Stimulated activated CD4-positive, alpha-beta T cell treated with anti-CD3 and anti-CD28 coated beads, Interleukin-15, amount 100 ng/mL, for 48 hours (primary cell): ENCODE measurements around the gene CD44.

Experiments used
- DNase-seq, 2 donors: peaks; one replicate each; pipeline ENCODE4 v3.0.0-alpha.2; 2020; ENCODE audit warnings: low read depth in 2 of 2

Gene CD44

DNA sequence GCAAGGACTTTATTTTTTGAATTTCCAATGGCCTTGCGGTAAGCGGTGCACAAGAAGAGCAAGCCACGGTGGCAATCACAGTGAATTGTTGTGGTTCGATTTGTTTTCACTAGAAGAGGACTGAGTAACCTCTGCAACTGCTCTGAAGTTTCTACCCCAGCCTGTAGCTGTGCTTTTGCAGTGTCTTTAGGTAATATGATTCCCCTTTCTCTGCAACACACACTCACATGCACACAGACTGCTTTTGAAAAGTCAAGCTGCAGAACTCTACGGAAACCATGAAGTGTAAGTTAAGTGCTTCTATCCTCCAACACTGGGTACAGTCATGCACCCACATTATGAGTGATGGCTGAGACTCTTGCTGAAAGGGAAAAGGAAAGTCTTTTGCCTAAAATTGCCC is 38.4 kb downstream of the CD44 start:
- DNase-seq = peak in 1 of 2 donors; percentile 33

DNA sequence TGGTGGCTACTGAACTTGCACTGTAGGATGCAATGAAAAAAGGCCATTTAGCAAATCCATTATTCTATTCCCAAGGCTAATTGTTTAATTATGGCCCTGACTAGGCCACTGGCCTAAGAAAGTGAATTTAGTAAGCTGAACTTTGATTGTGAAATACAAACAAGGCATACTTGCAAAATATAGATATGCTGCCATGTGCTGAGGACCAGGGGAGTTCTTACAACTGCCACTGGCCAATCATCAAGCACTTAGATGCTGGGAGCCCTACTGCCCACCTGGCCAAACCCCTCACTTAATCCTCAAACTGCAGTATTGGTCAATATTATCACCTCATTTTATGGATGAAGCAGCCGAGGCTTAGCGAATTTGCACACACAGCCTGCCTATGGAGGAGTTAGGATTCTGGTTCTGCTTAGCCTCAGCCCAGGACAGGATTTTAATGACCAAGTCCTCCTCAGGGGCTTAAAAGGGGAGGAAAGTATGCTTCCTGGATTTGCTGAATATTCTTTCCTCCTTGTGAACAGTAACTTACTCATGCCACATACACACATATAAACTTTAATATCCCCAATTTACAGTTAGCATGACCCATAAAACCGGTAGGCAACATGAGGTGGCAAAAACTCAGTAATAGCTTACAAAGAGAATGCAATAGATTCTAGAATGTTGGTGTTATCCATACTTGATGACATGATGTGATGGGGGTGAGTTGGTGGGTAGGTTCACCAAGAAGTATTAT is 39.3 kb downstream of the CD44 start:
- no peak for DNase-seq

DNA sequence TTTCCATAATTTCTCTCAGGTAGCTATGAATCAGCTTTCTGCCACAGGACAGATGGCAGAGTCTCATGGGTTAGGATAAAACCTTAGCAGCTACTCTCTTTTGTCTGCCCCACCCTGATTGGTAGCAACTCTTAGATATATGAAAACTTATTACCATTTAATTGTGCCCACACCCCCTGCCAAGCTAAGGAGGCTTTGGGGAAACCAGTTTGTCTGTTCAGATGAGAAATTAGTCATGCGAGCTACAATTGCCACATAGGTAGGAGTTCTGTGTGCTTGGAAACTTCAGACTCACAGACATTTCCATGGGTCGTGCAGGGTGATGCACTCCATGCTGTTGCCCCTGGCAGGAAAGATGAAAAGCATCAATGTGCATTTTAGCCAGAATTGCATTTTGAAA is 39.9 kb downstream of the CD44 start:
- DNase-seq = no peak

DNA sequence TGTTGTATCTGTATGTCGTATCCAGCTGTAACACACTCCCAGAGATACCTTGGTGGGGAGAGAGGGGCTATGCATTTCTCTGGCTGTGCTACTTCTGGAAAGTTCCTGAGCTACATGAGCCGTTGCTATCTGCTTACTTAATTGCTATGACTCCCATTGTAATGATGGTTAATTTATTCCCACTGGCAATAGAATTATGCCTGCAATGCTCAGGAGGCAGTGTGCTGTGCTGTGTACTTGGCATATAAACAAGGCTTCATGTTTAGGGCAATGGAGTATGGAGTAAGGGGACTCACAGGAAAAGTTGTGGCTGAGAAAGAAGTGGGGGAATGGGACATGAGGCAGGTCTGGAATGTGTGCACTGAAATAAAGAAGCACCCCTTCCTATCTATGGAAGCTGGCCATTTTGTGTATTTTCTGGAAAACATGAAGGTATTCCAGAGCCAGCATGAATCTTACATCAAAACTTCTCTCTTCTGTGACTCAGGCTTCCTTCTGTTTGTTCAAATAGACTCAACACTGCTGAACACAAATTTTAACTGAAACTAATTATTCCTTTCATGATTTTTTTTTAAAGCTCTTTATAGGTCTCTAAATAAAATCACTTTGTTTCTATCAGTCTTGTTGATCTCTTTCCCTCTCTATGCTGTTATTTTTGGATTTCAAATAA is 40.6 kb downstream of the CD44 start:
- DNase-seq = no peak

DNA sequence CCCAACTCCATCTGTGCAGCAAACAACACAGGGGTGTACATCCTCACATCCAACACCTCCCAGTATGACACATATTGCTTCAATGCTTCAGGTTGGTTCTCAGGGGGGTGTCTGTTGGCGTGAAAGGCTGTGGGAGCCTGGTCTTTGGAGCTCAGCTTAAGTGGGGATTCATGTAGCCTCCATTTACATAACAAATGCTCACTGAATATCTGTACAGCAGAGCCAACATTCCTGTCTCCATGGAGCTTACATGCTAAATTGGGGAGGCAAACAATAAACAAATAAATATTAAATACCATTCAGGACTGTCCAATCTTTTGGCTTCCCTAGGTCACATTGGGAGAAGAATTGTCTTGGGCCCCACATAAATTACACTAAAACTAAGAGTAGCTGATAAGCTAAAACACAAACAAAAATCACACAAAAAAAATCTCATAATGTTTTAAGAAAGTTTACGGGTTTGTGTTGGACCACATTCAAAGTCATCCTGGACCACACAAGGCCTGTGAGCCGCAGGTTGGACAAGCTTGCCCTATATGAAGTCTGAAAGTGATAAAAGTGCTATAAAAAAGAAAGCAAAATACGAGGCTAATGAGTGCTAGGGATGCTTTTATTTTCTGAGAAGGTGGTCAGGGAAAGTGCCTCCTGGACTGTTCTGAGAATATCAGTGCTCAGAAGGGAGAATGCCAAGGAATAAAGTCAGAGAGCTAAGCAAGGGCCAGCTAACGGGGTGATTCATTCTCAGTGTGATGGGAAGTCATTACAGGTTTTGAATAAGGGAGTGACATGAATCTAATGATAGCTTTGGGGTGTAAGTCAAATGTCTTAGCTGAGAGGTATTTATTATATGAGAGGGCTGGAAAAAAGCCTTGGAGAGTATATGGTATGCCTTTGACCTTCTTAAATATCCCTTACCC is 41.6 kb downstream of the CD44 start:
- no peak for DNase-seq

DNA sequence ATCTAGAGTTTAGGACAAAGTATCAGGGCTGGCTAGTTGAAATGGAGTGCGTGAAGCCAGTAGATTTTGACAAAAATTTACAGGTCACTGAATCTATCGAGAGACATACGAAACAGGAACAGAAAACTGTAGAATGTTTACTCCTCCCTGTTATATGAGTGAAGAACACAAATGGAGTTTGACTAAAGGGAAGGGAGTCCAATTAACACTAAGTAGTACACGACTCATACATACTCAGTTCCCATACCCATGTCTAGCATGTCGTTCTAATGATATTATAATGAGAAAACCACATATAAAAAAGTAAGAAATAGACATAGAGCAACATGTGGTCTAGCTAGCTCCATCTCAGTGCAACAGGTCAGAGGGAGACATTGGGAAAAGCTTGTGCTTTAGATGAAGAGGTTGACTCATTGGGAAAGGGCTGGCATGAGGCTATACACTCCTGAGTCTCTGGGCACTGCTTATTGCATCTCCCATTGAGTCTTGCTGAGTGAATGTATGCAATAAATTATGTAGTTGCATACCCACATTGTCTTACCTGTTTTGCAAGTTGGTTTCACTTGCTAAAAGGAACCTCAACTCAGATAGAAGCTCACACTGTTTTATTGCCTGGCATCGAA is 43.5 kb downstream of the CD44 start:
- DNase-seq = no peak

DNA sequence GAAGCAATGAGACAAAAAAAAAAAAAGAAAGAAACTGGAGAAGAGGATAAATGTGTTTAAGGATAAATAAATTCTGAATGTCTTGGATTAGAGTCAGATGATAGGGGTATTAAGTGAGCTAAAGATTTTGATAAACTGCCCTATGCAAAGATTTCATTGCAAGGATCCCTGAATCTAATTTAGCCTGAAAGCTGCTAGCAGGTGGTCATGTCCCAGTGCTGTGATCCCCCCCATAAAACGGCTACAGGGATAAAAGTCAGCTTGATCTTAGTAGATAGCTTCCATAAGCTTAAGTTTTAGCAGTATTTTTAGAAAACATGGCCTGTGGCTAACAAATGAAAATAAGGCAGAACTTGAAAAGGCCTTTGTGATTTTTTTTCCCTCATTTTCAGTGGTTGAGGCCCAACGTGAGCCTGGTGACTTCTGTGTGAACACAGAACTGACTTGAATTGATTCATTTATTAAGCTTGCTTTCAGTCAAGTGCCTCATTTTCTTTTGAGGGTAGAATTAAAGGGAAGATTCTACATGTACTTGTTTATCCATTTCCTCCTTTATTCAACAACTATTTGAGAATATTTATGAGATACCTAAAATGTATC is 44.5 kb downstream of the CD44 start:
- DNase-seq = no peak

DNA sequence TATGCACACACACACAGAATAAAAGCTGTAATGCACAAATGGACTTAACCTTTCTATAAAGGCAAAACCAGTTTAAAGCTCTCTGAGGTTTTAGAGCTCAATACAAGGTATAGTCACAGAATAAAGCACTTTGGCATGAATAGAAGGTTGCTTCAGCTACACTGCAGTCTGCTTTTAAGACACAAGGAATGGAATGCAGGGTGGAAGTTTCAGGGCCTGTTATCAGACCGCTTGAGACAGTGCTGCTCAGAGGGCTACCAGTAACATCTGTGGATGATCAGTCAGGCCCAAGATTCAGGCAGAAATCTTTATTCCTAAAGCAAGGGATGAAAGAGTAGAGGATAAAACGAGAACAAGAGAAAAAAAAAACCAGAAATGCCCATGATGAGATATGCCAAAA is 46.7 kb downstream of the CD44 start:
- no peak for DNase-seq

DNA sequence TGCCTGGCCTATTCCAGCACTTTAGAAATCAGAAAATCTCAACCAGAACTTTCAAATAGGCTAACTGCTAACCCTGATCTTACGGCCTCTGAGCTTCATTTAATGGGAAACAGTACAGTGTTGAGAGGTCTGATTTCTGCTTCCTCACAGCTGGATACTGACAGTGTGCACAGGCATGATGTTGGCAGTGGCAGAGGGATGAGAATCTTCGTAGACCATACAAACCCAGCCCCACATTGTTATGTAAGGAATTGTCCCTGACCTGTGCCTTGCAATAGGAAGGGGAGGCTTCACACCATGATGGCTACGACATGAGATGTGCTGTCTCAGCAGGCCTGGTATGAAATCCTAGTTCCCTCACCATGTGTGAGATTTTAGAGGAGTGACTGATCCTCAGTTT is 49.0 kb downstream of the CD44 start:
- DNase-seq = no peak

DNA sequence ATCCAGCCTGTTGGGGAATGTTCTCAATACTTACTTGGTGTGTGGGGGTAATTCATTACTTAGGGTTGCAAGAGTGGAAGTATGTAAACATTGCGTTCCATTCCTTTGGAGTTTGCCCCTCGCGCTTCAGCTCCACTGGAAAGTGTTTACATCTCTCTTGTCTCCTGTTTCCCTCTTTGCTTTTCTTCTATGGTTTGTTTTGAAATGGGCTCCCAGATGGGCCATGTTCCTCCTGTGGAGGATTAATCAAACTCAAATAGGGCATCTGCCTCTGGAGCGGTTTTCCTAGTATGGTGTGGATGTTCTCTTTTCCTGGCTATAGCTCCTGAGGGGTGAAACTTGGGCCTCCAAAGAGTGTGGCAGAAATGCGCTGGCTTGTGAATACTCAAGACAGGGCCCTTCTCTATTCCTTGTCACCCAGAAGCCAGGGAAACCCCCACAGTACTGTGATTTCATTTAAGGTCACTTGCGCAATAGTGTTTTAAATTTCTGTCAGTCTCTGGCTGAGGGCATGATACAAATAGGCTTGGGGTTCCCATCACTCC is 51.9 kb downstream of the CD44 start:
- DNase-seq = no peak

DNA sequence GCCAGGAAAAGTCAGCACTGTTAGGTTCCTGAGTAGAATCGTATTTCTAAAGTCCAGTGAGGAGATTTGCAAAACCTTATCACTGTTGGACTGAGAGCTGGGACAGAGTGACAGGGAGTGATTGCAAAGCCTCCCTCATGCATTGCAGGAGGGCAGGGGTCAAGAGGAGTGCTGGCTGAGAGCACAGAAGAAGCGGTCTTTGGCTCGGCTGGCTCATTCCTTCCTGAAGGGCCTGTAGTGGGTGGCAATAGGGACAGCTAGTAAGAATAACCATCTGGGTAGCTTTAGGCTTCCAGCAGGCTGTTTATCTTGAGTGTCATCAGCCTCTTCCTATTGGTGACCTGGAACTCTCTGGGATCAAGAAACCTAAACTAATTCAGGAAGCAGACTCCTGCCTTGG is 53.4 kb downstream of the CD44 start:
- DNase-seq = no peak

DNA sequence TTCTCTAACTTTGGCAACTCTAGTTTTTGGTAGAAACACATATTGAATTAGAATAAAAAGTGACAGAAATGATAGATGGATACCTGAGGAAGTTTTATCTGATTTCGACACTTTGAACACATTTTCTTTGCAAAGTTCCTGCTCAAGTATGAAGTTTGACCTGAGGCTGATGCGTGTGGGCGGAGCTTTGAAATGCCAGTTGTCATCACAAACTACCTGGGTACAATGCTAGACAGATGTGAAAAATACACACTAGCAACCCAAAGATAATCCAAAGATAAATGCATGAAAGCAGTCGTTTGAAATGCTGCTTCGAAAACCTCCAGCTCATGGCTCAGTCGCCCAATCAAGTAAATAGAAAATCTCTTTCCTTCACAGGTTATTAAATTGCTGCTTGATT is 54.8 kb downstream of the CD44 start:
- DNase-seq = no peak

DNA sequence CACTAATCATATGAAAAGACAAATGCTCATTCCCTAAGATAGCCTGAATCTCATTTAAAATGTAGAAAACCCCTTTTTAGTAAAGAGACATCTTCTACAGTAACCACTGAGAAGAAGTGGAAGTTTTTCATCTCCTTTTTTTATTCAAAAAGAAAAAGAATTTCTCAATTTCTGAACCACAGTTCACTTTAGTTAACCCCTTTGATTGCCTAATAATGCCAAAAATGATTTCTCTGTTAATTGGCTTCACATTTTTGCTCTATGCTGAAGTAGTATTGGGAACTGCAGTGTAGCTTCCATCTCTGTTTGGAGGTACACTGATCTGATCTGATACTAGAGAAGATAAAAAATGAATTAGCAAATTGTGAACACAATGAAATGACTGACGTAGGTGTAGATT is 58.3 kb downstream of the CD44 start:
- DNase-seq = no peak

DNA sequence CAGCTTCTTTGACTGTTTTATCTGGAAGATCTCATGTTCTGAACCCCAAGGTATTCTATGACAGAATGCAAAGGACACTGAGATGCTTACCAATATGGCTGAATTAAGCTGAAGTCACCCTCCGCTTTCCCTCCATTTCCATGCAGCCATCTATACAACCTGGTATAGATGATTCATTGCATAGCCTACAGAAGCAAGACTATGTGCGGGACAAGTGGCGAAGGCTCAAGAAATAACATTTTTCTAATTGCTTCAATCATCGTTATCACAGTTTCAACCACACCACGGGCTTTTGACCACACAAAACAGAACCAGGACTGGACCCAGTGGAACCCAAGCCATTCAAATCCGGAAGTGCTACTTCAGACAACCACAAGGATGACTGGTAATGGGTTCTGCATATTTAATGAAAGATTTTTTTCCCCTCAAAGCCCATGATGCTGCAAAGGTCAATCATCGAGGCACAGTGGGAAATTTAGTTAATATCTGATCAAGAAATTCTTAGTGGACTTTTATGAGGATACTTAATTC is 61.9 kb downstream of the CD44 start:
- DNase-seq = no peak

DNA sequence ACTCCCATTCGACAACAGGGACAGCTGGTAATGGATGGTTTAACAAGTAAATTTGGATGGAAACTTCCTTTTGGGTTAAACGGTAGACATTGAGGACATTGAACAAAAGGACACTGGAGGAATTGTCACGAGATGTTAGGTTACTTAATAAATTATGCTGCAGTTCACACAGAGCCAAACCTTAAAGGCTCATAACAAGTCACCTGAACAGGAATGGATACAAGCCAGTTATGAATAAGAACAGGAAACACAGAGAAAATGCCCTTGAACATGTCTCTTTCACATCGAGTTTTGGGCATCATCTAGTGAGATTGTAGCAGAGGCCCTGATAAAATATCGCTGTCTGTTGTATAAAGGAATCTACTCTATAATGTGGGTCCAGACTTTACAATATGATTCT is 65.6 kb downstream of the CD44 start:
- DNase-seq = no peak

DNA sequence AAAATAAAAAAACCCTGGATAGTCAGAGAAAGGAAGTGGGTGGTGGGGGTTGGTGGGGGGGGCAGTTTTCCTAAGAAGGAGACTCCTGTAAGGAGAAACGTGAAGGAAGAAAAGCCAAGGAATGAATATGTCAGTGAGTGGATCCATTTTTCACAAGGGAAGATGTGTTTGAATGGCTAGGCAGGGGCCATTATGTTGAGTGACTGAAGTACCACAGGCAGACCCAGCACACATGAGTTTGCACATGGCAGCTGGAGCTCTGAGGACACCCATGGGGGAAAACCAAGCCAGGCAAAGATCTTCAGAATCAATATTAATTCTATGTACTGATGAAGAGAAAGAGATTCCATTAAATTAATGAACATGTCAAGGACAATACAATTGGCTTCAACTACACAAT is 67.6 kb downstream of the CD44 start:
- DNase-seq = no peak

DNA sequence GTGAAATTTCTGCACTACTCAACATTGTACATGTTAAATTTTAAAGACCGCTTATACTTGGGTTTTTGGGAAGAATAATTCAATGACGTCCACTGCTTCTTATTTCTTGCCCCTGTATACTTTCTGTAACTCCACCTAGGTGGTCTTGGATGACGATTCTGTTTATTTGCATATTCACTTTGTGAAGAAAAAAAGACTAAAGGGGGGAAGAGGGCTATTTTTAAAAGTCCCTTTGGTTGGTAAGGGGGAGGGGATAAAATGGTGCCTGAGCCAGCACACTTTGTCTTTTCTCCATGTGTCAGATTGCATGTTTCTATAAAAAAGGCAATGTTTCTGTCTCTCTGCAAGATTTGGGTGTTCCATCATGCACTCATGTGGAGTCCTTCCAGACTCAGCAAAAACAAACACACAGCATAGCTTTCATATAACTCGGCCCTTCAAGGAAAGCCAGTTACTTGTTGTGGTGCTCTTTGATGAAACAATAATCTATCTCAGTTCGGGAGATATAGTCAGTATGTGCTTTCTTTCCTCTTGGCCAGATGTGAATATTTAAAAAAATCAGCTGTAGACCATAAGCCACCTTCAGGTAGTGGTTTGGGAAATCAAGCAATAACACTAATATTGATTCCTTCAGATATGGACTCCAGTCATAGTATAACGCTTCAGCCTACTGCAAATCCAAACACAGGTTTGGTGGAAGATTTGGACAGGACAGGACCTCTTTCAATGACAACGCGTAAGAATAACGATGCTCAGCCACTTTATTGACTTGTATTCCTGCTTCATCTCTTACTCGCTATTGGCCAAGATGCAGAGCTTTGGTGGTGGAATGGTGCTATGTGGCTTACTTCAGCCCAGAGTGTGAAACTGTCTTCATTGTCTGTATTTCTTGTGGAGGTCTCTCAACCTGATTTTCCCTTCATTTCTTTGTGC is 68.8 kb downstream of the CD44 start:
- DNase-seq = no peak

DNA sequence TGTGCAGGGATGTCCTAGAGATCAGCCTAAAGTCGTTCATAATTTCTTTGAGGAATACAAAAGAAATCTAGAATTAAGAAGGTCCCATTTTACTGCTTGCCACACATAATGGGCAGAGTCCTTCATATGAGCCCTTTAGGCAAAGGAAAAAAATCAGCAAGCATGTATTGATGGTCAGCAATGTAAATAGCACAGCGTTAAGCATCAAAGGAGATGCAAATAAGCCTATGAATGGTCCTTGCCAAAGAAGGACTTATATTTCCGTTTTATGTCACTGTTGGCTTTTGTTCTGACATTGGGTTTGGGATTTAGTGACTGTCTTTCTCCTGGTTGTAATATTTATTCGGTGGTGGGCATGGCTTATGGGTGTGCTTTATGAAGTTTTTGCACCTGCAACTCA is 69.8 kb downstream of the CD44 start:
- no peak for DNase-seq

DNA sequence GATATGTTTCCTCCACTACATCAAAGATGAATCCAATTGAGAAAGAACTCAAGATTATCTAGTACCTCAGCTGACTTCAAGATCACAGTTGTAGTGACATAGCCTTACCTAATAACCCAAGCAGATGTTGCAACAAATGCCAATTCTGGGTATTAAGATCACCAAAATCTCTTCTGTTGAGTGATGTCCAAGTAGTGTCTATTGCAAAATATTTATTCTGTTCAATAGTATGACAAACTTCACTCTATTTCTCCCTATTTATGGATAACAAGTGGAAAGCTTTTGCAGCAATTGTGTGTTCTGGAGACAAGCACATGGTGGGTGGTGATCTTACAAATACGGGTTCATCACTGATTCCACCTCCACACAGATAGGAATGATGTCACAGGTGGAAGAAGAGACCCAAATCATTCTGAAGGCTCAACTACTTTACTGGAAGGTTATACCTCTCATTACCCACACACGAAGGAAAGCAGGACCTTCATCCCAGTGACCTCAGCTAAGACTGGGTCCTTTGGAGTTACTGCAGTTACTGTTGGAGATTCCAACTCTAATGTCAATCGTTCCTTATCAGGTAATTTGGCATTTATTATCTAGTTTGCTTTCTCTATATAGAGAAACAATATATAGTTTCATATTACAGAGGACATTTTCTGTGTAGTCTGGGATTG is 72.0 kb downstream of the CD44 start:
- DNase-seq = no peak

DNA sequence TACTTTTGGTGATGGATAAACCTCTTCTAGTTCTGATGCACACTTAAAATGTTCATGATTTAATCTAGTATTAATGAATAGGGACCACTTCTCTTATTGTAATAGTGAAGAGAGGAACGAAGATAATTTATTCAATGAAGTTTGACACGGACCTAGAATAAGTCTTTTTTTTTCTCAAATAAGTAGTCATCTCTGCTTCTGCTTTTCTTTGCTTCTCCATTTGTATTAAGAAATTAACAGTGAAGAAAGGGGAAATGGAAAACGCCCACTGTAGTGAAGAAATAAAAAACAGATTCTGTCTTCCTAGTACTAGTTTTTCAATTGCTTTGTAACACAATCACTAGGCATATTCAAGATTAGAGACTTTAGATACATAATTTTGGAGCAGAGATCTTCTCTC is 73.0 kb downstream of the CD44 start:
- no peak for DNase-seq
